Esophagus muscularis mucosa (tissue), 4 donors: ENCODE data around the gene LOXL1. TPM values are rescaled to one million over a fixed set of nuclear protein-coding genes. Genes with fewer than 3 reads are reported as not detected.
"Not testable (repeated sequence)": the region's sequence is repeated elsewhere in the genome, so short reads cannot be mapped to it uniquely, and the experiment has no call there.

Experiments
- DNase-seq: peaks from one replicate; pipeline ENCODE4 v3.0.0-alpha.2; 2017; ENCODE audit errors: extremely low spot score
- H3K27ac ChIP-seq, 4 donors: fragments of 200-600 bp; sonication (generic); replicated peaks in 1 of 4; 1 replicate in 3 of 4; 2 replicates in 1 of 4; pipeline ENCODE4 v1.5.1; 2016 to 2019; ENCODE audit warnings: mild to moderate bottlenecking in 1 of 4
- H3K27me3 ChIP-seq, 4 donors: fragments of 200-600 bp; sonication (generic); one replicate each; pipeline versions ENCODE4 v1.5.1 to v1.6.0; 2016 to 2019
- H3K36me3 ChIP-seq, 4 donors: fragments of 200-600 bp; sonication (generic); one replicate each; pipeline ENCODE4 v1.5.1; 2016 to 2019
- H3K4me1 ChIP-seq, 4 donors: fragments of 200-600 bp; sonication (generic); one replicate each; pipeline ENCODE4 v1.5.1; 2016 to 2019
- H3K4me3 ChIP-seq, 4 donors: fragments of 200-600 bp; sonication (generic); 1 replicate in 2 of 4; 2 replicates in 2 of 4; pipeline ENCODE4 v1.5.1; 2016 to 2019; ENCODE audit warnings: mild to moderate bottlenecking in 4 of 4, moderate library complexity in 1 of 4
- H3K9me3 ChIP-seq, 4 donors: fragments of 200-600 bp; sonication (generic); 1 replicate in 3 of 4; 2 replicates in 1 of 4; pipeline ENCODE4 v1.5.1; 2016 to 2019
- CTCF ChIP-seq, 3 experiments: fragments of 200-600 bp in 2 of 3; fragments of 450-650 bp in 1 of 3; sonication (generic) in 2 of 3; IDR thresholded peaks; one replicate each; pipeline ENCODE4 v1.5.1; 2017 to 2019; ENCODE audit warnings: antibody characterized with exemption in 3 of 3, mild to moderate bottlenecking in 2 of 3, moderate library complexity in 1 of 3
- EP300 ChIP-seq: sonication (generic); formaldehyde crosslinking; IDR thresholded peaks from one replicate; pipeline ENCODE4 v1.6.1; 2017; ENCODE audit warnings: antibody characterized with exemption
- POLR2A ChIP-seq: fragments of 450-650 bp; IDR thresholded peaks from one replicate; pipeline ENCODE4 v1.6.1; 2017; ENCODE audit warnings: antibody characterized with exemption, moderate library complexity, mild to moderate bottlenecking, low read depth
- POLR2AphosphoS5 ChIP-seq, 2 donors: sonication (generic); formaldehyde crosslinking; IDR thresholded peaks; one replicate each; pipeline ENCODE4 v1.6.1; 2017; ENCODE audit warnings: antibody characterized with exemption in 2 of 2
- WGBS: methylation state at CpG from one replicate; pipeline ENCODE4 v1.1.5; 2018; 5-methylcytosine and 5-hydroxymethylcytosine counted together
- intact Hi-C: fragments of 100-400 bp; cut with DNase I; formaldehyde crosslinking; loops from one replicate; pipeline ENCODE4 v1.15.1; 2023
- total RNA-seq, 4 donors: library from RNA; depleted of rRNA; stranded (reverse); fragments of >200 nt; gene quantifications; one replicate each; pipeline versions ENCODE4 v1.1.0 to v1.2.1, GENCODE V29; 2016

LOXL1 gene
- total RNA-seq, 4 donors from 2014 or later: 19.7 to 84.3 (median 39.1) TPM

DNA sequence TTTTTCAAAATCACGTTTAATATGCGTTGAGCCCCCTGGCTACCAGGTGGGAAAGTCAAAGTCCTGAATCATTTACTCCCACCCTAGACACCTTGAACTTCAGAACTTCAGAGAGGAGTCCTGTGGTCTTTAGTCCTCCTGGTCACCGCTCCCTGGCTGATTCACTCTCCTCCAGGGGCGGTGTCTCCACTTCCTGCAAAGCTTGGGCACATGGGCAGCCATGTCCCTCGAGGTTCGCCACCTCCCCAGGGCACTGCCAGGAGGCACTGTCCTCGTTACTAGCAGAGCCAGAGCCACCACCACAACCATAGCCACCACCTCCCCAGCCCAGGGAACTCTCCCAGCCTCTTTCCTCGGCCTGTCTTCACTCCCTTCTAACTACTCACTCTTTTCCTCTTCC lies 31.0 kb downstream of the LOXL1 start:
- TF ChIP-seq POLR2AphosphoS5 (IDR thresholded peaks at IDR 0.05) (no peak), CTCF (IDR thresholded peaks at IDR 0.05) (no peak), EP300 (no peak), POLR2A (no peak)
- Histone ChIP-seq H3K9me3 (no peaks in the 10 kb centered on the region), H3K4me1 (peaks cover 12 to 34% (median 28%) of the 10 kb centered on the region in 4 donors), H3K27ac (no peak overlapping the region), H3K4me3 (no peak overlapping the region), H3K27me3 (no peaks in the 10 kb centered on the region), H3K36me3 (no peaks in the 10 kb centered on the region)
- intact Hi-C loops: no loop called here
- DNase-seq: no peak
- WGBS: 86% methylated on average over 8 of the region's 8 CpGs

- H3K4me3 ChIP-seq: no peak overlapping the region
- H3K9me3 ChIP-seq: no peaks in the 10 kb centered on the region
- no peak overlapping the region for H3K27ac ChIP-seq
- H3K36me3 ChIP-seq: no peaks in the 10 kb centered on the region
- peaks cover 10 to 29% (median 23%) of the 10 kb centered on the region in 4 donors for H3K4me1 ChIP-seq
- intact Hi-C loops: no loop called here
- DNase-seq: no peak
- 88% methylated on average over 2 of the region's 2 CpGs for WGBS
- H3K27me3 ChIP-seq: no peaks in the 10 kb centered on the region
- TF ChIP-seq EP300: no peak
- TF ChIP-seq POLR2AphosphoS5 (IDR thresholded peaks at IDR 0.05): no peak
- TF ChIP-seq POLR2A: no peak
- no peak for TF ChIP-seq CTCF (IDR thresholded peaks at IDR 0.05)
Measured at GRCh38 chr15:73957785-73958184, 31.5 kb downstream of the LOXL1 start.

DNA sequence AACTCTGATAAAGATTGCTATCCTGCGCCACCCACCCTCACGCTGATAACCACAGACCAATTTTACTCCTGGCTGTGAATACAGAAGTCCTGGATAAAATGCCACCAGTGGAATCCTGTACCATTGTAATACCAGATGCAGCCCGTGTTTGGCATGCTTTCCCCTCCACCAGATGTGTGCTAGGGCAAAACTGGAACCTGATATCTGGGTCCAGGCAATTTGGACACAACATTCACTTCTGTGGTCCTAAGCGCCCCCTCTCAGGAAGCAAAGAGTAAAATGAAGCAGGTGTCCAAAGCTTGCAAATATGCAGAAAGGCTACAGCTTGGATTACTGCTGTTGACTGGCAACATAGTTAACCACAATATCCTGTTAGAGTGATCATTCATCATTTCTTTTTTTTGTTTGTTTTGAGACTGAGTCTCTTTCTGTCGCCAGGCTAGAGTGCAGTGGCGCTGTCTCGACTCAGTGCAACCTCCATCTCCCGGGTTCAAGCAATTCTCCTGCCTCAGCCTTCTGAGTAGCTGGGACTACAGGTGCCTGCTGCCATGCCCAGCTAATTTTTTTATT lies 32.8 kb downstream of the LOXL1 start:
- WGBS: 61% methylated on average over 8 of the region's 8 CpGs
- no peak for DNase-seq
- H3K4me3 ChIP-seq: no peak overlapping the region
- no peaks in the 10 kb centered on the region for H3K36me3 ChIP-seq
- no peaks in the 10 kb centered on the region for H3K9me3 ChIP-seq
- no peak overlapping the region for H3K27ac ChIP-seq
- TF ChIP-seq EP300 (no peak), POLR2AphosphoS5 (IDR thresholded peaks at IDR 0.05) (no peak), POLR2A (no peak), CTCF (IDR thresholded peaks at IDR 0.05) (no peak)
- intact Hi-C loops: no loop called here
- no peaks in the 10 kb centered on the region for H3K27me3 ChIP-seq
- H3K4me1 ChIP-seq: peaks cover 0 to 16% (median 12%) of the 10 kb centered on the region in 4 donors

DNA sequence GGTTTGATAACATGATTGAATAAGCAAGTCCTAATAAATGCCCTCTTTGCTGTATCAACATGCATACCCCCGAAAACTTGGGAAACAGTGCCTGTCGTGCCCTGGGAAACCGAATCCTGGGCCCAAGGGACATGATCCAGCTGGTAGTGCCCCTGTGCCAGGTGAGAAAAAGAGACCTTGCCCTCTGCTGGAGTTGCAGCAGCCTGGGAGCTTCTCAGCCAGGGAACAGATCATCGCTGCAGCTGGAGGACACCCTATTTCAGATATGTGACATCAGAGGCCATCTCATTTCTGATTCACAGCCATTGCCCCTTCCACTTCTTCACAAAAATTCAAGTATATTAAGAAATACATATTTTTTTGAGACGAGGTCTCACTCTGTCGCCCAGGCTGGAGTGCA lies 33.5 kb downstream of the LOXL1 start:
- intact Hi-C loops: no loop called here
- H3K27ac ChIP-seq: no peak overlapping the region
- no peak for TF ChIP-seq CTCF (IDR thresholded peaks at IDR 0.05)
- TF ChIP-seq POLR2A: no peak
- TF ChIP-seq EP300: no peak
- no peak for TF ChIP-seq POLR2AphosphoS5 (IDR thresholded peaks at IDR 0.05)
- H3K9me3 ChIP-seq: no peaks in the 10 kb centered on the region
- no peak overlapping the region for H3K4me3 ChIP-seq
- H3K4me1 ChIP-seq: peaks cover 0 to 19% (median 15%) of the 10 kb centered on the region in 4 donors
- WGBS: 92% methylated on average over 6 of the region's 6 CpGs
- no peaks in the 10 kb centered on the region for H3K27me3 ChIP-seq
- no peaks in the 10 kb centered on the region for H3K36me3 ChIP-seq
- no peak for DNase-seq

GRCh38 chr15:73960472-73961070 lies 34.3 kb downstream of the LOXL1 start:
- DNase-seq, H3K4me3 ChIP-seq, H3K27ac ChIP-seq, H3K36me3 ChIP-seq, H3K27me3 ChIP-seq, intact Hi-C loops, H3K9me3 ChIP-seq: not testable (repeated sequence)
- 92% methylated on average over 7 of the region's 7 CpGs for WGBS
- peaks cover 3 to 26% (median 20%) of the 10 kb centered on the region in 4 donors for H3K4me1 ChIP-seq
